GM12891 (cell line): Measurements from ENCODE around the gene DYRK4.

Experiments
- DNase-seq: peaks from one replicate; pipeline ENCODE4 v3.0.0; 2011; ENCODE audit warnings: low spot score; ENCODE audit not compliant: insufficient read length
- FAIRE-seq: peaks from 2 replicates; lab custom pipeline; 2011; peaks lifted over from hg19 to GRCh38; lab: Jason Lieb, UNC
- PAX5 ChIP-seq: IDR thresholded peaks from 2 replicates; pipeline ENCODE4 v1.6.1; 2011; ENCODE audit warnings: low read length, moderate library complexity, mild to moderate bottlenecking; ENCODE audit not compliant: insufficient read depth, severe bottlenecking
- POLR2A ChIP-seq: IDR thresholded peaks from 2 replicates; pipeline ENCODE4 v1.6.1; 2011; ENCODE audit warnings: low read depth, low read length, control low read depth
- POLR2AphosphoS5 ChIP-seq: IDR thresholded peaks from 2 replicates; pipeline ENCODE4 v1.6.1; 2011; ENCODE audit warnings: low read depth, low read length, control low read depth
- POU2F2 ChIP-seq: IDR thresholded peaks from 2 replicates; pipeline ENCODE4 v1.6.1; 2011; ENCODE audit warnings: low read depth, mild to moderate bottlenecking, control low read depth, low read length, moderate library complexity
- SPI1 ChIP-seq: IDR thresholded peaks from 2 replicates; pipeline ENCODE4 v1.6.1; 2011; ENCODE audit warnings: low read depth, low read length, control low read depth
- TAF1 ChIP-seq: IDR thresholded peaks from 2 replicates; pipeline ENCODE4 v1.6.1; 2011; ENCODE audit warnings: low read depth, low read length, control low read depth

The DYRK4 gene

GRCh38 chr12:4539167-4539870 is 22.7 kb upstream of the DYRK4 start:
- no peak for TF ChIP-seq TAF1
- no peak for TF ChIP-seq POU2F2
- no peak for TF ChIP-seq POLR2AphosphoS5
- TF ChIP-seq SPI1: no peak
- TF ChIP-seq PAX5: no peak
- TF ChIP-seq POLR2A: no peak
- FAIRE-seq (peak; percentile 33), DNase-seq (no peak)

DNA sequence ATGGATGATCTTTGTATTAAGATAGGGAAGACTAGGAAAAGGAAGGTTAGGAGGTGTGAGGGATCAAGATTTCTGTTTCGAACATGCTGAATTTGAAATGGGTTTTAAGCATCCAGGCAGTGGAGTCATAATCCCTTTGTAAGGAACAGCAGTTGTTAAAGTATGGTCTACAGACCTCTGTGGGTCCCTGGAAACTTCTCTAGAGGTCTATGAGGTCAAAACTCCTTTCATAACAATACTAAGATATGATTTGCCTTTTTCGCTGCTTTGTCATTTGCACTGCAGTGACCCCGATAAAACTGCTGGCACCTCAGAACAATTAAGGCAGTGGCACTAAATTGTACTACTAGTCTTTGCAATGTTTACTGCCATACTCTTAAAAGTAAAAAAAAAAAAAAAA is 21.8 kb upstream of the DYRK4 start:
- TF ChIP-seq PAX5: no peak
- no peak for TF ChIP-seq SPI1
- TF ChIP-seq POU2F2: no peak
- TF ChIP-seq TAF1: no peak
- peak; percentile 63 for FAIRE-seq

DNA sequence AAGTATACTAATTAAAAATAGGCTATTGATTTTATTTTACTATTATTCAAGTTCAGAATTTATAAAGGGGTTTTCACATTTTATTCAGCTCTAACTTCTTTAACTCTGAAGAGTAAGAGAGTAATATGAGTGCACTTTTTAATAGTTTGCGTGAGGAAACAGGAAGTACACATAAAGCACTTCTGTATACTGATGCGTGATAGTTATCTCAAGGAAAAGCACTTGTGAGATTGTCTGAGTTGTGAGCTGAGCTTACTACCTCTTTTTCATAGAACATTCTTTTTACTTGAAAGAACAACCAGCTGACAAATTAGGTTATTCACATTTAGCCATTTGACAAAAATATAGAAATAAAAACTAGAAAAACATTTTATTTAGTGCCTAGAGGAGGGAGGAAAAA is 21.4 kb upstream of the DYRK4 start:
- TF ChIP-seq TAF1 (no peak), POLR2A (no peak), POLR2AphosphoS5 (no peak), PAX5 (no peak), POU2F2 (no peak), SPI1 (no peak)
- FAIRE-seq (no peak), DNase-seq (no peak)

More for the DNA sequence above, 21.8 kb upstream of the DYRK4 start:
- no peak for DNase-seq

DNA sequence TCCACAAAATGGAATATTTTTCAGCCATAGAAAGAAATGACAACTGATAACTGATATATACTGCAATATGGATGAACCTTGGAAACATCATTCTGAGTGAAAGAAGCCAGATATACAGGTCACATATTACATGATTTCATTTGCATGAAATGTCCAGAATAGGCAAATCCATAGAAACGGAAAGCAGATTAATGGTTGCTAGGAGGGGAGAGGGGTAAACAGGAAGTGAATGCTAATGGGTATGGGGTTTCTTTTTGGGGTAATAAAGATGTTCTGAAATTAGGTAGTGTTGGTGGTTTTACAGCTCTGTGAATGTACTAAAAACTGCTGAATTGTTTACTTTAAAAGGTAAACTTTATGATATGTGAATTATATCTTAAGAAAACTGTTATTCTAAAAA is 16.8 kb upstream of the DYRK4 start:
- DNase-seq (no peak), FAIRE-seq (peak; percentile 59)
- TF ChIP-seq SPI1 (peak; percentile 34; the same call in 1 of the 2 replicates), POLR2A (no peak)

- no peak for TF ChIP-seq POLR2AphosphoS5
- TF ChIP-seq PAX5: no peak
- no peak for TF ChIP-seq SPI1
- no peak for TF ChIP-seq POLR2A
- TF ChIP-seq TAF1: no peak
- TF ChIP-seq POU2F2: no peak
- no peak for DNase-seq
- FAIRE-seq: peak; percentile 5
Measured at GRCh38 chr12:4552191-4552590, 9.8 kb upstream of the DYRK4 start.

- no peak for DNase-seq
- TF ChIP-seq SPI1 (no peak), POLR2AphosphoS5 (no peak), POLR2A (no peak), TAF1 (no peak), POU2F2 (no peak), PAX5 (no peak)
- no peak for FAIRE-seq
Measured at GRCh38 chr12:4553943-4554342, 8.1 kb upstream of the DYRK4 start.

DNA sequence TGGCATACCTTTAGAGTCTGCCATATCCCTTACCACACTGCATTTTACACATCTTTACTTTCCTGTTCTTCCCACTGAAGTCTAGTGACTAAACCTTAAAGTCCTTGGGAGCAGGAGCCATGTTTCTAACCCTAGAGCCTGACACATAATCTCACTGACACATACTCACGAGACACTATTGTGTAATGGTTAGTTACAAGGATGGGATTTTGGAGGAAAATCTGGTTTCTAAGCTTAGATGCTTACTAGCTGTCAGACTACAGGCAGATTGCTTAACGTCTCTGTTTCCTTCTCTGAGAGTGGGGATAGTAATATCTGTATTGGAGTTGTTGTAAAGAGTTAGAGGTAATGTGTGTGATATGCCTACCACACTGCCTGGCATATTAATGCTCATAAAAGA is 6.2 kb upstream of the DYRK4 start:
- no peak for FAIRE-seq
- TF ChIP-seq TAF1: no peak
- no peak for TF ChIP-seq POLR2A
- no peak for TF ChIP-seq PAX5
- no peak for TF ChIP-seq SPI1
- TF ChIP-seq POLR2AphosphoS5: no peak
- no peak for TF ChIP-seq POU2F2
- no peak for DNase-seq

DNA sequence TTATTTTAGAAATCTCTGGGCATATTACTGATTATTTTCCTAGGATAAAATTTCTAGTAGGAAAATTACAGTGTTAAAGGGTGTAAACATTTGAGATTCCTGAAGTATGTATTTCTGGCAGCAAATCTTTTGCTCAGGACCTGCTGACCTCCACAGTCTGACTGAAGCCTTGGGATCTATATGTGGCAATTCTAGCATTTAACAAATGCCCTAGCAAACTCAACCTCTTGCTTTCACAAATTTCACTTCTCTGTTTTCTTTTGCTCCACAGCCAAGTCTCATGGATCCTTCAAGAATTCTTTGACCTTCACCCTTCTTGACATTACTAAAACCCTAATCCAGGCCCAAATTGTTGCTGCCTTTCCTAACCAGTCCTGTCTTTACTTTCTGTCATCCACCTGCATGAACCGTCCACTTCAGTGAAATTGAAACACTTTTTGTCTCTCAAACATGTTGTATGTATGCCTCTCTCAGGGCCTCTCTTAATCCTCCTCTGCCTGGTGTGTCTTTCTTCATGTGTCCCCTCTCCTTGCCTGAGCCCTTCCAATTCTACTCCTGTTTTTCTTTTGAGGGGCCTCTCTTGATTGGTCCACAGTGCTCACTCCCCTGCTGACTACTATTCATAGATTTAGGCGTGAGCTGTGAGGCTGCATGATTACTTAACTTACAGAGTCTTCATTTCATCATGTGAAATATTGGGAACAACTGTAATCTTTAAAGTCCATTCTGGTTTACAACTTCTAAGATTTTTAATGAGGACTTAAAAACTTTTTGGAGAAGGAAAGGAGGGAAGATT is 5.1 kb upstream of the DYRK4 start:
- FAIRE-seq (no peak), DNase-seq (no peak)
- TF ChIP-seq TAF1 (no peak), POLR2AphosphoS5 (no peak), POLR2A (no peak), POU2F2 (no peak), SPI1 (no peak), PAX5 (no peak)

DNA sequence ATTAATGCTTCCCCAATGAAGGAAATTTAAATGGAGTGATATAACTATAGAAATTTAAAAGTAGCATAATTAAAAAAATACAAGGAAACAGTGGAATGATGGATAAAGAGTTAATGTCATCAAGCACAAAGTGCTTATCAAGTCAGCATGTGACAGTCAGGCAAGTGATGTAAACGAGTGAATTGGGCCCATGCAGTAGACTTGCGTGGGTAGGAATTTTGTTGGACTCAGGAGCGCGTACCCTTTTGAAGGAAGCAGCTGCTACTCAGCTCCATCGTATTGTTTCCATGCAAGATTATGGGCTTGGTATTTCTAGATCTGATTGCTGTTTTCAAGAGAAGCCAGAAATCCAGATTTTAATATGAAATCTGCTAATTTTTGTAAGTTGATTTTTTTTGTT is 4.4 kb upstream of the DYRK4 start:
- TF ChIP-seq POU2F2: no peak
- no peak for TF ChIP-seq PAX5
- TF ChIP-seq SPI1: no peak
- TF ChIP-seq POLR2AphosphoS5: no peak
- no peak for TF ChIP-seq POLR2A
- TF ChIP-seq TAF1: no peak
- DNase-seq: no peak
- FAIRE-seq: no peak

- no peak for TF ChIP-seq POU2F2
- TF ChIP-seq TAF1: no peak
- TF ChIP-seq POLR2A: no peak
- no peak for TF ChIP-seq PAX5
- no peak for TF ChIP-seq SPI1
- TF ChIP-seq POLR2AphosphoS5: no peak
- DNase-seq (no peak), FAIRE-seq (no peak)
Measured at GRCh38 chr12:4558171-4558570, 3.8 kb upstream of the DYRK4 start.
